Measurements from ENCODE around the gene SERTAD2.
A peak's percentile ranks its signal among the peaks of the same experiment; 100 is the strongest.

The SERTAD2 gene

GRCh38 chr2:64607381-64608304, 46.1 kb downstream of the SERTAD2 start:
- DNase-seq = peak in 2 of 4 experiments; percentile 23 to 28

GRCh38 chr2:64606479-64607363, 47.0 kb downstream of the SERTAD2 start:
- DNase-seq = peak; percentile 89 to 94 (median 93)

GRCh38 chr2:64605991-64606478, 47.7 kb downstream of the SERTAD2 start:
- DNase-seq = no peak

- DNase-seq = no peak
Observed at GRCh38 chr2:64605026-64605471, 48.7 kb downstream of the SERTAD2 start.

- DNase-seq = no peak
Observed at GRCh38 chr2:64604155-64604554, 49.6 kb downstream of the SERTAD2 start.

GRCh38 chr2:64602436-64602835, 51.3 kb downstream of the SERTAD2 start:
- DNase-seq = no peak

GRCh38 chr2:64601785-64602391, 51.8 kb downstream of the SERTAD2 start:
- DNase-seq = no peak

GRCh38 chr2:64601034-64601754, 52.5 kb downstream of the SERTAD2 start:
- no peak for DNase-seq

- no peak for DNase-seq
Observed at GRCh38 chr2:64599469-64599868, 54.2 kb downstream of the SERTAD2 start.

GRCh38 chr2:64598226-64598625, 55.5 kb downstream of the SERTAD2 start:
- DNase-seq = no peak

- DNase-seq = peak in 1 of 4 experiments; percentile 26
Observed at GRCh38 chr2:64595397-64596176, 58.1 kb downstream of the SERTAD2 start.

- peak; percentile 6 to 45 (median 29) for DNase-seq
Observed at GRCh38 chr2:64594226-64594989, 59.3 kb downstream of the SERTAD2 start.

- peak in 2 of 4 experiments; percentile 16 to 24 for DNase-seq
Observed at GRCh38 chr2:64593035-64593655, 60.6 kb downstream of the SERTAD2 start.

GRCh38 chr2:64591188-64591587, 62.5 kb downstream of the SERTAD2 start:
- no peak for DNase-seq

- peak in 2 of 4 experiments; percentile 57 to 70 for DNase-seq
Observed at GRCh38 chr2:64587561-64587960, 66.2 kb downstream of the SERTAD2 start.

- peak; percentile 39 to 75 (median 58) for DNase-seq
Observed at GRCh38 chr2:64586883-64587481, 66.7 kb downstream of the SERTAD2 start.

- DNase-seq = no peak
Observed at GRCh38 chr2:64586054-64586453, 67.7 kb downstream of the SERTAD2 start.

GRCh38 chr2:64582774-64583340, 70.9 kb downstream of the SERTAD2 start:
- no peak for DNase-seq

Measured in suppressor macrophage (primary cell).